Mucosa of rectum (tissue), 2 donors: ENCODE measurements around the gene FILIP1.

Source experiments
- H3K27ac ChIP-seq, 2 donors: one replicate each; pipeline ENCODE4 v1.7.0; 2013; ENCODE audit warnings: inconsistent platforms in 2 of 2, low read depth in 2 of 2, low read length in 2 of 2
- H3K27me3 ChIP-seq, 2 donors: one replicate each; pipeline ENCODE4 v1.7.0; 2013; ENCODE audit warnings: low read length in 2 of 2; ENCODE audit not compliant: control insufficient read depth in 2 of 2, insufficient read depth in 2 of 2
- H3K36me3 ChIP-seq, 2 donors: one replicate each; pipeline ENCODE4 v1.7.0; 2013; ENCODE audit warnings: low read length in 2 of 2; ENCODE audit not compliant: control insufficient read depth in 2 of 2, insufficient read depth in 2 of 2
- H3K4me1 ChIP-seq, 2 donors: one replicate each; pipeline ENCODE4 v1.7.0; 2013; ENCODE audit warnings: low read length in 2 of 2, mild to moderate bottlenecking in 1 of 2; ENCODE audit not compliant: control insufficient read depth in 2 of 2, insufficient read depth in 2 of 2
- H3K4me3 ChIP-seq, 2 donors: one replicate each; pipeline ENCODE4 v1.7.0; 2013; ENCODE audit warnings: low read length in 2 of 2
- H3K9ac ChIP-seq, 2 donors: one replicate each; pipeline ENCODE4 v1.7.0; 2013; ENCODE audit warnings: low read length in 2 of 2, low read depth in 1 of 2, mild to moderate bottlenecking in 1 of 2
- H3K9me3 ChIP-seq, 2 donors: one replicate each; pipeline ENCODE4 v1.7.0; 2013; ENCODE audit warnings: low read length in 2 of 2; ENCODE audit not compliant: control insufficient read depth in 2 of 2
- donor health status: healthy.
- donor health status: Normal muscosa, but diverticular disease.

The FILIP1 gene

DNA sequence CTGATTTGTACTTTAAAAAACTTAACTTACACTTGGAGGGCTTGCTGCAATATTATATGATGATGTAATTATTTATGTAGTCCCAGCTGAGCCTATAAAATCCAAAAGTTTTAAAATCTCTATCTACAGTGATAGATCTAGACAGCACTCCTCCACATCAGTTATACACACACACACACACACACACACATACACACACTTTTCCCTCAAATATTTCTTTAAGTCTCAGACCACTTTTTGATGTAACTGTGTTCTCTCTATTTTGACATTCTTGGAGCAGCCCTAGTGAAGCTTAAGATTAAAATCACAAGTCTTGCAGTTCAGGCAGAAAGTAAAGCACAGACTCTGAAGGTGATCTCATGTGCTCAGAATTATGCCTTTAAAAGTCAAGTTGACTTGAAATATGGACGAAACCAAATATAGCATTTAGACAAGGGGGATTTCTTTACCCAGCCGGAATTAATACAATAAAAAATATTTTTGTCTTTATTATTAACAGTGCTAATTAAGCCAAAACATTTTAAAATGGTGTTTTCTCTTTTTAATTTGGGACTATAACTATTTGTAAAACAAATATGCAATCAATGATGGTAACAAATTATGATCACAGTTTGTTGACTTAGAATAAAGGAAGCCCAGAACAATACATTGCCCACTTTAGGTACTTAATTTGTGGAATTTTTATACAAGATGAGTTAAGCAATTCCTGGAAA, 145.5 kb downstream of the FILIP1 start:
- Histone ChIP-seq H3K4me3 (no peak overlapping the region), H3K9me3 (no peaks in the 10 kb centered on the region), H3K27me3 (no peaks in the 10 kb centered on the region), H3K27ac (no peak overlapping the region), H3K9ac (no peak overlapping the region), H3K4me1 (no peaks in the 10 kb centered on the region), H3K36me3 (no peaks in the 10 kb centered on the region)

DNA sequence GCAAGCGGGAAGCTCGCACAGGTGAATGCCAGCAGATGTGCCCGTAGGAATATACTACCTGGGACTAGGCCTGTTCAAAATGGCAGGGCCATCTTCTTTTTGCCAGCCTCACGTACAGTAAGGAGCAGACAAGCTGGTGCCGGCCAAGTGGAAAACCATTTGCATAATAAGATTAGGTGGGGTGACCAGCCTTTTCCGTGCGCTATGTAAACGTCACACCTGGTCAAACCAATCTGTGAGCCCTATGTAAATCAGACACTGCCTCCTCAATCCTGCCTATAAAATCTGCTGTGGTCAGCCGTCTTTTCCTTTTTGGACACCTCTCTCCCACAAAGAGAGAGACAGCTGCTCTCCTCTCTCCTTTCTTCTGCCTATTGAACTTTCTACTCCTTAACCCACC, 148.2 kb downstream of the FILIP1 start:
- Histone ChIP-seq H3K9me3 (no peaks in the 10 kb centered on the region), H3K36me3 (no peaks in the 10 kb centered on the region), H3K4me1 (no peaks in the 10 kb centered on the region), H3K27ac (no peak overlapping the region), H3K9ac (no peak overlapping the region), H3K4me3 (no peak overlapping the region), H3K27me3 (no peaks in the 10 kb centered on the region)

DNA sequence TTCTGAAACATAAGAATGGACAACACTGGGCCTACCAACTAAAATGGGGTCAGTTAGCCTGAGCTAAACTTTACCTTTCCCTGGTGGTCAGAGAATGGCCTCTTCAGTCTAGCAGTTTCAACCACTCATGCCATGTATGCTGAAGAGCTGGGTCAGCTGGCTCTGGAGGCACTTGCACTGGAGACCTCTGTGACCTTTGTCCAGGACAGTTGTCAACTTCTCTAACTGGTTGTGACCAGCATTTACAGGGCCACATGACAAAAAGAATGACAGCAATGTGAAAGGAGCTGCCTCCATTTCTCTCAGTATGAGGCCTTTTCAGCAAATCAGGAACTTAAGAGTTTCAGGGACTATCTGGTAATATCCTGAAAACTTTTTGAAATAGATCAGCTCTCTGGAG, 149.1 kb downstream of the FILIP1 start:
- Histone ChIP-seq H3K27ac (no peak overlapping the region), H3K27me3 (no peaks in the 10 kb centered on the region), H3K36me3 (no peaks in the 10 kb centered on the region), H3K4me1 (no peaks in the 10 kb centered on the region), H3K9ac (no peak overlapping the region), H3K9me3 (no peaks in the 10 kb centered on the region), H3K4me3 (no peak overlapping the region)

DNA sequence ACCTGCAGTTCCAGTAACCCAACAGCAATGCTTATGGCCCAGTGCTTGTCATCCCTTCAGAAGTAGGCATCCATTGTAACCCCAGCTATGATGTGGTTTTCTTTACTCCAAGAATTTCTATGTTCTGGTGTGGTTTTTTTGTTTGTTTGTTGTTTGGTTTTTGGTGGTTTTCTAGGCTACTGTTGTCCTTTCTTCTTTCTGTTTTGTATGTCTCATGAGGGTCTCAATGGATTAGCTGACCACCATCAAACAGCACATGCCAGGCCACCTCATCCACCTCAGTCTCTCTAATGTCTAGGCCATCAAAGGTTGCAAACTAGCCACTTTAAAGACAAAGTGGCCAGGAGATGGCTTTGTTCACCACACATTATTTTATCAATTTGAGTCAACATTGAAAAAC, 149.6 kb downstream of the FILIP1 start:
- no peaks in the 10 kb centered on the region for H3K36me3 ChIP-seq
- no peaks in the 10 kb centered on the region for H3K9me3 ChIP-seq
- H3K27ac ChIP-seq, result no peak overlapping the region
- no peak overlapping the region for H3K9ac ChIP-seq
- no peak overlapping the region for H3K4me3 ChIP-seq
- no peaks in the 10 kb centered on the region for H3K4me1 ChIP-seq
- no peaks in the 10 kb centered on the region for H3K27me3 ChIP-seq

DNA sequence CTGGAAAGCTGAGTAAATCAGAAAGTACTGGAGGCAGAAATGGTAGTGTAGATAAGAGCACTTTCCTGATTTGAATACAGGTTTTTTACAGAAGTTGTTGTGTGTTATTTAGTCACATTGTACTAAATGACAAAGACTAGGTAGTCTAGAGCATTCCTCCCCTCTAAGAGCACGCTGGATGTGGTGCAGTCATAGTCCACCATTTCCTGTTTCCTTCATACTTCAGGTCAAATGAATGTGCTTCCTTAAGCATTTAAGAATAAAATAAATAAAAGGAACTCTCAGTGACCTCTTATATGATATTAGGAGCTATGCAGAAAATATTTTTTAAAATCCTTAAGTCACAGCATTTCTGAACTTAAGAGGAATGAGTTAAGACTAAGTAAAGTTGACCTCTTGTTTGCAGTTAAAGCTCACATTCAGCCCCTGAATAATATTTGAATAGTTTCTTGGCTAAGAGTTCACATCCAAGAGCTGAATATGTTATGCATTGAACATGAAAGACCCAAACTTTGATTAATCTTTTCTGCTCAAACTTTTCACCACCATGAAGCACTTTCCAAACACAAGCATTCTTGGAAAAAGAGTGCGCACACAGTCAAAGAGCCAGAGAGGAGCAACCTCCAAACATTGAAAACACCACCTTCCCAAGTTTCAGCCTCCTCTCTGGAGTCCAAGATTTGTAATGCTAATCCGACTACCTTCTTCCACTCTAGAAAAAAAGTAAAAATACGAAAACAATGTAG, 155.6 kb downstream of the FILIP1 start:
- Histone ChIP-seq H3K9ac (no peak overlapping the region), H3K36me3 (no peaks in the 10 kb centered on the region), H3K27me3 (no peaks in the 10 kb centered on the region), H3K4me3 (no peak overlapping the region), H3K27ac (no peak overlapping the region), H3K4me1 (no peaks in the 10 kb centered on the region), H3K9me3 (no peaks in the 10 kb centered on the region)

DNA sequence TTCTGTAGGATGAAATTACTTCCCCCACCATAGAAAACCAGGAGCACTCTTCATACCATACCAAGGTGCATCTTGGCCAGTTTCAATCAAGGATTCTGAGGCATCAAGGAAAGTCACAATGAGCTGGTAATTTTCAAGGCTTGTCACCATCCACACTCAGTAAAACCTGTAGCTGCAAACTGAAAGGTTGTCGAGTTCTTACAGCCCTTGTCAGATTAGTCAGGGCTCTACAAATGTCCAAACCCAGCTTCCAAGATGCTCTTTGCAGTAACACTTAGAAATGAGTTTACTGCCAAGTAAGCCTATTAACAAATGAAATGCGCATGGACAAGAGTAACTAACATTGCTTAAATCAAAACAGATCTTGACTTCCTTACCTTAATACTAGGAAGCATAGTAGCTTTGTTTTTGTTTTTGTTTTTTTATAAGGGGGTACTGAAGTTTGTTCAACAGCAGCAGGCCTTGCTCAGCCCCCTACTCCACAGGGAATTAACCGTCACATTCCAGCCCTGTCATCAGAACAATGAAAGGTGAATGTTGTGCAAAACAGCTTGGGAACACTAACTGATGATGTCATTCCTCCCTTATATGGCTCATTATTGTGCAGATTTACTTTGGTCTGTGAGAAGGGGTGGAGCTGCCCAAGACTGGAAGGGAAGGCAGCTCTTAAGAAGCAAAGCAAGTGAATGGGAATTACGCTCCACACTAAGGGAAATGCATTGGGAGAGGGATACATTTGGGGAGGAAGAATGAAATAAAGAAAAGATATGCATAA, 159.1 kb downstream of the FILIP1 start:
- no peaks in the 10 kb centered on the region for H3K36me3 ChIP-seq
- H3K9ac ChIP-seq, result no peak overlapping the region
- H3K27me3 ChIP-seq, result no peaks in the 10 kb centered on the region
- no peak overlapping the region for H3K27ac ChIP-seq
- no peak overlapping the region for H3K4me3 ChIP-seq
- H3K9me3 ChIP-seq, result no peaks in the 10 kb centered on the region
- no peaks in the 10 kb centered on the region for H3K4me1 ChIP-seq

DNA sequence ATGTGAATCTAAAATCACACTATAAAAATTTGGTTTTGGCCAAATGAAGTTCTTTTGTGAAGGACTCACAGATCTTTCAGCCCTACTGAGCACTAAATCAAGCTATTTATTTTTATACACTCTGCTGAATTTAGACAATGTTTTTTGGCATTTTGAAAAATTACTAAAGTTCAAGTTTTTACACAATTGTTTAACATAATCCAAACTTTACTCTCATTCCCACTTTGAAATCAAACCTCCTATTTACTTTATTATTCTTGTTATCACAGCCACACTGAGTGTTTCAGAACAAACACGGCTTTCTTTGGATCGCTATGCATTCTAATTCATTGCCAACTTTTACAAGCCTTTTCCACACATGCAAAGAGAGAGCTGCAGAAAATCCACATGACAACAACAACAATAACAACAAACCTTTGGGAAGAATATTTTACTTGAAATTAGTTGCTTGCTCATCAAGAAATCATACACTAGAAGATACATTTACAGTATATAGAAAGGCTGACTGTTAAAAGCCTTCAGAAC, 159.9 kb downstream of the FILIP1 start:
- Histone ChIP-seq H3K27me3 (no peaks in the 10 kb centered on the region), H3K9me3 (no peaks in the 10 kb centered on the region), H3K9ac (no peak overlapping the region), H3K4me3 (no peak overlapping the region), H3K36me3 (no peaks in the 10 kb centered on the region), H3K27ac (no peak overlapping the region), H3K4me1 (no peaks in the 10 kb centered on the region)

DNA sequence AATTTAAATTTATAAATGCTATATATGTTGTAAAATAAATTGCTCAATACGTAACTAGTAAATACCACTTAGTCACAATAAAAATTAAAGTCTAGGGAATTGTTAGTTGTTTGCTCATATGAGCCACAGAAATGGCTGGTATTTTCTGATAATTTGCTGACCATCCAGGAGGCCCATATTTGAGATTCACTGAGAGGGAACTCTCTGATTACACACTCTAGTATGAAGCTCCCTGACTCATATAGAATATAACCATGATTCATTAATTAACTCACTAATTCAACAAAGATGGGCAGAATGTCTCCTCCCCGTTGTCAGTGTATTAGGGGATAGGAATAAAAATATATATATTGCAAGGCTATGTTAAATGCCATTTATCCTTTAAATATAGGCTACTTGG, 162.4 kb downstream of the FILIP1 start:
- Histone ChIP-seq H3K9me3 (no peaks in the 10 kb centered on the region), H3K36me3 (no peaks in the 10 kb centered on the region), H3K4me1 (no peaks in the 10 kb centered on the region), H3K27ac (no peak overlapping the region), H3K4me3 (no peak overlapping the region), H3K27me3 (no peaks in the 10 kb centered on the region), H3K9ac (no peak overlapping the region)

DNA sequence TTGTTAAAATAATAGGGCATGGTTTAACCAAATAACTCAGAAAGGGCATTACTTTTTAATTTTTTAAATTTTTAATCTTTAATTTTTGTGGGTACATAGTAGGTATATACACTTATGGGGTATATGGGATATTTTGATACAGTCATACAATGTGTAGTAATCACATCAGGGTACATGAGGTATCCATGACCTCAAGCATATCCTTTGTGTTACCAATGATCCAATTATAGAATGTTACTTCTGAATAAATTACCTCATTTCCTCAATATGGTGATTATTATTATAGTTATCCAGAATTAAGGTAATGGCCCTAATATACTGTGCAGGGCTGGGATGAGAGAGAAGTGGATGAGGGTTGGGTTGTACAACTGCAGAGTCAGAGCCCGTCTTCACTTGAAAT, 163.9 kb downstream of the FILIP1 start:
- no peak overlapping the region for H3K4me3 ChIP-seq
- no peak overlapping the region for H3K27ac ChIP-seq
- no peaks in the 10 kb centered on the region for H3K27me3 ChIP-seq

DNA sequence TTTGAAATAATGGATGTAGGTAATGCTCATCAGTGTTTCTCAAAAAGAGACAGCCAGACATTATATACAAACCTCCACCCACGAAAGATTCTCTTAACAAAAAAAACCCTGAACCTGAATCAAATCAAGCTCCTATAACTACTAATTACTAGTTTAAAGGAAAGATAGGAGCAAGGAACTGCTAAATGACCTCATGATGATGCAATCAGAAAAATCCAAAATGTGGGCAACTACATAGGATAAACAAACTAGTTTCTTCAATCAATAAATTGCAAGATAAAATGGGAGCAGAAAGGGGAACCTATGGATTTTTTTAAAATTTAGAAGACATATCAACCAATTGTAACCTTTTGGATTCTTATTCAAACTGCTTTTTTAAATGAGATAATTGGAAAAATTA, 165.8 kb downstream of the FILIP1 start:
- no peaks in the 10 kb centered on the region for H3K27me3 ChIP-seq
- no peaks in the 10 kb centered on the region for H3K9me3 ChIP-seq
- H3K36me3 ChIP-seq, result no peaks in the 10 kb centered on the region
- no peak overlapping the region for H3K27ac ChIP-seq
- no peak overlapping the region for H3K4me3 ChIP-seq
- no peak overlapping the region for H3K9ac ChIP-seq
- no peaks in the 10 kb centered on the region for H3K4me1 ChIP-seq

More for the DNA sequence above, 163.9 kb downstream of the FILIP1 start:
- Histone ChIP-seq H3K4me1 (no peaks in the 10 kb centered on the region), H3K9ac (no peak overlapping the region), H3K36me3 (no peaks in the 10 kb centered on the region), H3K9me3 (no peaks in the 10 kb centered on the region)
